Endothelial cell of umbilical vein (primary cell): ENCODE measurements around the gene TMEM108. TPM values are rescaled to one million over a fixed set of nuclear protein-coding genes. Genes with fewer than 3 reads are reported as not detected.

ENCODE experiments used
- BruUV-seq: library from RNA; stranded (reverse); fragments of 400-500 nt; replicated peaks from 2 replicates; lab custom pipeline; 2021; lab: Mats Ljungman, UMichigan
- CTCF ChIA-PET: fragments of 300-600, 350-600 bp; sonication (Branson Sonifier 250); formaldehyde crosslinking; loops from one replicate; lab custom pipeline; 2021; ENCODE audit warnings: antibody characterized with exemption, inconsistent platforms; lab: Charles Lee
- POLR2A ChIA-PET: fragments of 300-600, 350-600 bp; sonication (Branson Sonifier 250); formaldehyde crosslinking; loops from one replicate; lab custom pipeline; 2021; ENCODE audit warnings: antibody characterized with exemption, inconsistent platforms; lab: Charles Lee
- DNase-seq: peaks from one replicate; pipeline ENCODE4 v3.0.0-alpha.2; 2011; ENCODE audit warnings: low read depth, low spot score
- FAIRE-seq: peaks from 2 replicates; lab custom pipeline; 2011; peaks lifted over from hg19 to GRCh38; lab: Jason Lieb, UNC
- H2AFZ ChIP-seq: 2 replicates; pipeline ENCODE4 v1.6.0; 2012; ENCODE audit warnings: low read depth, low read length, control low read depth, inconsistent platforms
- H3K27ac ChIP-seq: 2 replicates; pipeline ENCODE4 v1.5.1; 2011; ENCODE audit warnings: low read depth, mild to moderate bottlenecking, control low read depth, low read length, moderate library complexity; ENCODE audit not compliant: insufficient read depth
- H3K27me3 ChIP-seq, 2 experiments: 2 replicates each; pipeline versions ENCODE4 v1.6.0 to v1.6.1; 2011; ENCODE audit warnings: low read length in 2 of 2, mixed read lengths in 1 of 2; ENCODE audit not compliant: control insufficient read depth in 2 of 2, insufficient read depth in 2 of 2
- H3K36me3 ChIP-seq, 2 experiments: 2 replicates in 1 of 2; 3 replicates in 1 of 2; pipeline ENCODE4 v1.5.1; 2011; ENCODE audit warnings: low read length in 2 of 2, mild to moderate bottlenecking in 1 of 2, moderate library complexity in 1 of 2; ENCODE audit not compliant: control insufficient read depth in 2 of 2, insufficient read depth in 2 of 2; ENCODE audit errors: extremely low read depth in 1 of 2
- H3K4me1 ChIP-seq: 3 replicates; pipeline ENCODE4 v1.5.1; 2011; ENCODE audit warnings: mild to moderate bottlenecking, low read length; ENCODE audit not compliant: control insufficient read depth, insufficient read depth; ENCODE audit errors: extremely low read depth
- H3K4me2 ChIP-seq: 2 replicates; pipeline ENCODE4 v1.6.1; 2011; ENCODE audit warnings: low read length, control low read depth, mixed read lengths; ENCODE audit not compliant: insufficient read depth
- H3K4me3 ChIP-seq, 3 experiments: fragments of 200-600 bp in 1 of 3; sonication (generic), shearing (Covaris generic) in 1 of 3; replicated peaks in 1 of 3; 2 replicates each; pipeline ENCODE4 v1.5.1; 2011 to 2016; ENCODE audit warnings: control low read depth in 3 of 3, low read length in 3 of 3, mild to moderate bottlenecking in 2 of 3, inconsistent platforms in 1 of 3, low read depth in 1 of 3, moderate library complexity in 1 of 3; ENCODE audit not compliant: insufficient read depth in 1 of 3
- H3K79me2 ChIP-seq: 2 replicates; pipeline ENCODE4 v1.6.0; 2012; ENCODE audit warnings: low read length, inconsistent platforms; ENCODE audit not compliant: control insufficient read depth, insufficient read depth
- H3K9ac ChIP-seq: replicated peaks from 2 replicates; pipeline ENCODE3; 2011; ENCODE audit warnings: low read length, control low read depth; ENCODE audit not compliant: insufficient read depth; ENCODE audit errors: extremely low read depth
- H3K9me1 ChIP-seq: replicated peaks from 3 replicates; pipeline ENCODE4 v1.6.0; 2011; ENCODE audit warnings: mild to moderate bottlenecking, low read length; ENCODE audit not compliant: control insufficient read depth, insufficient read depth; ENCODE audit errors: extremely low read depth
- H3K9me3 ChIP-seq: replicated peaks from 2 replicates; pipeline ENCODE4 v1.5.1; 2012; ENCODE audit warnings: low read length, inconsistent platforms; ENCODE audit not compliant: control insufficient read depth, insufficient read depth
- H4K20me1 ChIP-seq: replicated peaks from 2 replicates; pipeline ENCODE3; 2011; ENCODE audit warnings: mild to moderate bottlenecking, low read length; ENCODE audit not compliant: control insufficient read depth, insufficient read depth; ENCODE audit errors: extremely low read depth
- EZH2 ChIP-seq: IDR thresholded peaks from 2 replicates; pipeline ENCODE4 v1.6.1; 2012; ENCODE audit warnings: borderline replicate concordance, low read depth, mild to moderate bottlenecking, moderate library complexity, low read length, inconsistent platforms; ENCODE audit not compliant: severe bottlenecking
- FOS ChIP-seq: IDR thresholded peaks from 2 replicates; pipeline ENCODE4 v1.6.1; 2011; ENCODE audit warnings: mild to moderate bottlenecking, low read length, moderate library complexity, borderline replicate concordance; ENCODE audit not compliant: insufficient read depth
- GATA2 ChIP-seq: IDR thresholded peaks from 2 replicates; pipeline ENCODE4 v1.7.0; 2011; ENCODE audit warnings: low read depth, mild to moderate bottlenecking, moderate library complexity, mixed read lengths, low read length; ENCODE audit not compliant: insufficient read length, insufficient read depth
- JUN ChIP-seq: IDR thresholded peaks from 2 replicates; pipeline ENCODE4 v1.6.1; 2011; ENCODE audit warnings: borderline replicate concordance, low read depth; ENCODE audit not compliant: insufficient read length, insufficient read depth
- MAX ChIP-seq: IDR thresholded peaks from 2 replicates; pipeline ENCODE4 v1.6.1; 2011; ENCODE audit not compliant: insufficient read depth, insufficient read length
- MYC ChIP-seq: IDR thresholded peaks from one replicate; pipeline ENCODE4 v1.6.1; 2011; ENCODE audit warnings: mild to moderate bottlenecking, low read depth, low read length
- POLR2A ChIP-seq: IDR thresholded peaks from 2 replicates; pipeline ENCODE4 v1.6.1; 2012; ENCODE audit warnings: low read depth, mild to moderate bottlenecking, control low read depth, low read length
- POLR2AphosphoS5 ChIP-seq: IDR thresholded peaks from 2 replicates; pipeline ENCODE4 v1.6.1; 2012; ENCODE audit warnings: low read depth, mild to moderate bottlenecking, control low read depth, low read length, moderate library complexity; ENCODE audit not compliant: insufficient read depth
- dilution Hi-C: fragments of 300-500 bp; cut with MboI; formaldehyde crosslinking; loops from one replicate; pipeline ENCODE4 v1.15.0; 2019; ENCODE audit warnings: low sequenced_read_pairs; ENCODE audit not compliant: extremely low pct_ligation_motif_present
- intact Hi-C: fragments of 100-400 bp; cut with micrococcal nuclease; formaldehyde crosslinking; loops from one replicate; pipeline ENCODE4 v1.10.0; 2022
- polyA plus RNA-seq, 4 experiments: library from polyadenylated mRNA; depleted of rRNA in 3 of 4; stranded (reverse) in 3 of 4; unstranded in 1 of 4; fragments of >200 nt; gene quantifications; 2 replicates each; pipeline versions ENCODE4 v1.2.1 to v1.2.3, GENCODE V29; 2011 to 2012; ENCODE audit warnings: missing spikeins in 1 of 4
- total RNA-seq: library from RNA; stranded (reverse); gene quantifications from 2 replicates; pipeline ENCODE4 v1.2.3, GENCODE V29; 2021
- TF ChIP-seq, protein P1 (sequence below), 2 donors: IDR thresholded peaks; 1 replicate in 1 of 2; 2 replicates in 1 of 2; pipeline ENCODE4 v1.5.1; 2011; ENCODE audit warnings: low read length in 2 of 2, mild to moderate bottlenecking in 2 of 2, moderate library complexity in 2 of 2, control low read depth in 1 of 2, inconsistent platforms in 1 of 2, low read depth in 1 of 2; ENCODE audit not compliant: insufficient read depth in 1 of 2; ENCODE audit errors: extremely low read depth in 1 of 2

TMEM108 gene
- total and polyA plus RNA-seq, 2 donors (not counting 3 experiments of a cell fraction or from before 2014, with no cell fraction given), result 0.40 to 1.1 TPM

- H3K36me3 ChIP-seq, result no peaks in the 10 kb centered on the region
- ChIA-PET CTCF (interaction anchor here (0.5 to 1.0 kb wide), 2 partner anchors 17 to 532 kb away, joined by 3 to 4 read pairs; no protein-coding TSS in a partner anchor), POLR2A (no interaction called here)
- no peaks in the 10 kb centered on the region for H3K79me2 ChIP-seq
- H4K20me1 ChIP-seq, result no peaks in the 10 kb centered on the region
- no peak for DNase-seq
- FAIRE-seq, result no peak
- H3K9me1 ChIP-seq, result no peaks in the 10 kb centered on the region
- H3K9ac ChIP-seq, result no peak overlapping the region
- no peaks in the 10 kb centered on the region for H3K27me3 ChIP-seq
- dilution Hi-C loops (no loop called here), intact Hi-C loops (no loop called here)
- peaks cover 55% of the 10 kb centered on the region for H3K4me1 ChIP-seq
- H3K27ac ChIP-seq, result no peak overlapping the region
- no peaks in the 10 kb centered on the region for H3K9me3 ChIP-seq
- no peak overlapping the region for H3K4me3 ChIP-seq
- no peak for TF ChIP-seq GATA2
- TF ChIP-seq, protein P1, sequence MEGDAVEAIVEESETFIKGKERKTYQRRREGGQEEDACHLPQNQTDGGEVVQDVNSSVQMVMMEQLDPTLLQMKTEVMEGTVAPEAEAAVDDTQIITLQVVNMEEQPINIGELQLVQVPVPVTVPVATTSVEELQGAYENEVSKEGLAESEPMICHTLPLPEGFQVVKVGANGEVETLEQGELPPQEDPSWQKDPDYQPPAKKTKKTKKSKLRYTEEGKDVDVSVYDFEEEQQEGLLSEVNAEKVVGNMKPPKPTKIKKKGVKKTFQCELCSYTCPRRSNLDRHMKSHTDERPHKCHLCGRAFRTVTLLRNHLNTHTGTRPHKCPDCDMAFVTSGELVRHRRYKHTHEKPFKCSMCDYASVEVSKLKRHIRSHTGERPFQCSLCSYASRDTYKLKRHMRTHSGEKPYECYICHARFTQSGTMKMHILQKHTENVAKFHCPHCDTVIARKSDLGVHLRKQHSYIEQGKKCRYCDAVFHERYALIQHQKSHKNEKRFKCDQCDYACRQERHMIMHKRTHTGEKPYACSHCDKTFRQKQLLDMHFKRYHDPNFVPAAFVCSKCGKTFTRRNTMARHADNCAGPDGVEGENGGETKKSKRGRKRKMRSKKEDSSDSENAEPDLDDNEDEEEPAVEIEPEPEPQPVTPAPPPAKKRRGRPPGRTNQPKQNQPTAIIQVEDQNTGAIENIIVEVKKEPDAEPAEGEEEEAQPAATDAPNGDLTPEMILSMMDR (IDR thresholded peaks at IDR 0.05; ENCODE audit: extremely low read depth in 1 of 2, insufficient read depth in 1 of 2, low read depth in 1 of 2, low read length in 2 of 2), result no peak
- no peak for TF ChIP-seq EZH2
- no peak for TF ChIP-seq JUN
- no peak for TF ChIP-seq FOS
- no peak for TF ChIP-seq MAX
- no peak for TF ChIP-seq POLR2AphosphoS5
- no peak for TF ChIP-seq MYC
- TF ChIP-seq POLR2A, result no peak
- H2AFZ ChIP-seq, result no peak overlapping the region
- H3K4me2 ChIP-seq, result no peak overlapping the region
- no TSS peak for BruUV-seq
Measured at GRCh38 chr3:133296981-133297380, 258.8 kb downstream of the TMEM108 start.
